Measurements from ENCODE around the gene THSD4. TPM values are rescaled to one million over a fixed set of nuclear protein-coding genes. Genes with fewer than 3 reads are reported as not detected.

Gene THSD4
- total RNA-seq, 1 donor from 2014 or later: 13.1 TPM

DNA sequence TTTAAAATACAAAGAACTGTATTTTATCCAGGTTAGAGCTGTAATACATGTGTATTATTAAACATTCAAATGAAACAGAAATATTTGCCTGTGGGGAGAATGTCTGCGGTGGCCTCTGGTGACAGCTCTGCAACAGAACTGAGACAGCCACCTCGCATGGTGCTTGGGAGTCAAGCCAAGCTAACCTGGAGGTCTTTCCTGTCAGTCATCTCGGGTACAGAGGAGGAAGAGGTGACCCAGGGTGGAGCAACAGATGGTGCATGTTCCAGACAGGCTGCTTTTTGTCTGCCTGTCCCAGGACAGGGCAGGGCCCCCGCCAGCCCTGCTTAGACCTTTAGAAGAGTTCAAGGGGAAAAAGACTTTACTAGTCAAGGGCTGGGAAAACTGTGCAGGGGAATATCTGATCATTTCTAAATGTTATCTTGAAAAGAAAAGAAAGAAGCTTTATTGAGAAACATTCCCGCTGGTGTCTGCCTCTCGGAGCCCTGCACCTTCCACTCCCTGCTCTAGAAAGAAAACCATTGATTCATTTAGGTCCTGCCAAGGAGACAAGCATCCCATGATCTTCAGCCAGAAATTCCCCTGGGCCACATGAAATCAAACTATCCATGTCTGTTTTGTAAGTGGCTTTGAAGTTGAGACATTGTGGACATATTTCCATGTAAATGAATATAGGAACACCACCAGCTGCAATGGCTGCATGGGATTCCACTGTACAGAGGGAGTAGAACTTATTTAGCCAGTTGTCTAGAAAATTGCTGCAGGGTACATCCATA lies 689.6 kb downstream of the THSD4 start:
- DNase-seq (ENCODE audit: low read depth in 2 of 2): peak in 1 of 2 donors; percentile 43

- DNase-seq (ENCODE audit: low read depth in 2 of 2): peak in 1 of 2 donors; percentile 49
Observed at GRCh38 chr15:71806452-71806931, 691.2 kb downstream of the THSD4 start.

DNA sequence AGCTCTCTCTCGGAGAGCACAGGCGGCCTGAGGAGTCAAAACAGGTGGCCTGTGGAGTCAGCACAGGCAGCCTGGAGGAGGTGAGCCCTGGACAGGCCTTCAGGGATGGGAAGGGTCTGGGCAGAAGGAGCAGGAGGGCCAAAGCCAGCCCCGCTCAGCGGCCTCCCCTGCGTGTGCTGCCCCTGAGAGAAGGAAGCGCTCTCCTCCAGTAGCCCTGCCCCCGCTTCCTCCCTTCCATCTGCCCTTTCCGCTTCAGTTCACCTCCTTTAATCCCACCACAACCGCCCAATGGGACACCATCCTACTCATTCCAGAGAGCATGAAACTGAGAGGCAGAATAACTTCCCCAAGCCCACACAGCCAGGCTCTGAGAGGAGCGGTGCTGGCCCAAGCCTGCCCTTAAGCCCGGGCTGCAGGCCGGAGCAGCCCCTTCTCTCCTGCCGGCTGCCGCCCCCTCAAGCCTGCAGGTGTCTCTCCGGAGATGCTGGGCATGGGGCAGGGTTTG lies 691.9 kb downstream of the THSD4 start:
- DNase-seq (ENCODE audit: low read depth in 2 of 2): no peak

DNA sequence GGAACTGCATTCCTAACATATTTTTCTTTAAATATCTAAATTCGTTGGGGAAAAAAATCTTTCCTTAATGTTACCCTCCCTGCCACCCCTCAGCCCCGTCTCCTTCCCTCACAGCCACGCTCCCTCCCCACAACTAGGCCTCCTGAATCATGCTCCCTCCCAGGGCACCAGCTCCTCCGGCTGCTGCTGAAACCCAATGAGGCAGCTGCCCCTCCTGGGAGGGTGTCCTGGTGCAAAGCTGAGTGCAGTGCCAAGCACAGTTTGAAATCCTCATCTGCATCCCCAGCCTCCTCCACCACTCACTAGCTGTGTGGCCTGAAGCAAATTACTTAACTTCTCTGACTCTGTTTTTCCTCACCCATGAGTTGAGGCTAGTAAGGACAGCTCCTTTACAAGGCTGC lies 692.4 kb downstream of the THSD4 start:
- DNase-seq (ENCODE audit: low read depth in 2 of 2): no peak

DNA sequence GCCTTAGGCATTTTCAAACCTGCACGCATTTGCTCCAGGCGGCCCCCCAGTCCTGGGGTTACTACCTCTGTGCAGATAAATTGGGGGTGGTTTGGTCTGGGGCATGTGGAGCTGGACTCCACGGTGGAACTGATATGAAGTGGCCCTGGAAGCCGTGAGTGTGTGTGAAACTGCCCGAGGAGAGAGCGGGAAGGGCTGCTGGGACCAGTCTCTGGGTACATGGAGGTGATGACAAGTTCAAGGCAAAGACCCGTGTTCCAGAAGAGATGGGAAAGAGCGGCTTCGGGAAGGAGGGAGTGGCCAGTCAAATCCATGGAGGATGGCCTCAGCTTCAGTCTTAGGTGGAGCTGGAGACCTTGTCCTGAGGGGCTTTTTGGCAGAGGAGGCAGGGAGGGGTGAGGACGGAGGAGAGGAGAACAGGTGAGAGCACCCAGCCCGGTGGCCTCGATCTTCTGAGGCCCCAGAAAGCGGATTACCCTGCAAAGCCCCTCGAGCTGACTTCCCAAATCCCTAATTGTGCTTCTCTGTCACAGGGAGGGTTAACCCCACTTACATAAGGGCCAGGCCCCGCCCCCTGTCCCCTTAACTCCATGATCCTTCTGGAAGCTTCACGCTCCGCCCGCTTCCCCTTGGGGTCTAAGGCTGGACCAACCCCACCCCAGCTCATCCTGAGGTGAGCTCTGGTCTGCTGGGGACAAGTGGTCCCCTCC lies 693.2 kb downstream of the THSD4 start:
- no peak for DNase-seq (ENCODE audit: low read depth in 2 of 2)

DNA sequence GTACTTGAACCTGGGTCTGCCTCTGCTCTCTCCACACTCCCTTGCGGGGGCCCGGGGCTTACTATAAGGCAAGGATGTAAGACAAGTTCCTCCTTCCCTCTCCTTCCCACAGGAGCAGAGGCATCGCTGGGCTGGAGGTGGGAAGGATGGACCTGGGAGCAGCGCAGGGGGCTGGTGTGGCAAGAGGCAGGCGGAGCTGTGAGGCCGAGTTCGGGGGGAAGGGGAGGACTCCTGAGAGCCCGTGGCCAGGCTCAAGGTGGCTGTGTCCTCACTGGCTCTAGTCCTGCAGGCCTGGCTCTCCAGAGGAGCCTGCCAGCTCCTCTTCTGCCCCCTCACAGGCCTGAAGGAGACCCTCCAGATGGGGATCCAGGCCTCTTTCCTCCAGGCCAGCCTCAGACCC lies 694.1 kb downstream of the THSD4 start:
- no peak for DNase-seq (ENCODE audit: low read depth in 2 of 2)

DNA sequence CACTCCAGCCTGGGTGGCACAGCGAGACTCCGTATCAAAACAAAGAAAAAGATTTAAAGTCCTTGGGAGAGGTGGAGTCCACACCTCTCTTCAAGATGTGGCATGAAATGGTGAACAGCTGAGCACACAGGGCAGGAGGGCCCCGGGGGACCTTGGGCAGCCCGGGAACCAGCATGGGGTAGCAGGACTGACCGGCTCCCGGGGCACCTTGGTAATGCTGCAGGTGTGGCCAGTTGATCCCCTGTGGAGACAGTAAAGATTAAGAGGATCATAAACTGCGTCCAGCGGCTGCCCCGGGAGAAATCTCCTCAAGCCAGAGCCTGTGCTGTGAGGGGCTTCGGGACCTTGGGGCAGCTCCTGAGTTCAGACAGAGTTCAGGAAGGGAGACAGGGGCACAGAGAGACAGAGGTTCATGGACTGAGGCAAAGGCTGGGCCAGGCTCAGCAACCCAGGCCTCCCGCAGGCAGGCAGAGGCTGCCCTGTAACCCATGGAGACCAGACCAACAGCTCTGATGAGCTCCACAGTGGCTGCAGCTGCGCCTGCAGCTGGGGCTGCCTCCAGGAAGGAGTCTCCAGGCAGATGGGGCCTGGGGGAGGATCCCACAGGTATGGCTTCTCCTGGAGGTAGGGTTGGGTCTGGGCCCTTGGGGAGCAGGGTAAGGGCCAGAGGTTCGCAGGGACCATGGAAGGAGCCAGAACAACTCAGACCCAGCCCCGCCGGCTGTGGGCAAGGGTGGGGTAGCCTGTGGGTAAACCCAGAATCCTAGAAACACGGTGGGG lies 695.2 kb downstream of the THSD4 start, which contains the start of gene NR2E3:
NR2E3 (plus strand) TSS at position 299 of the 780 bp plus-strand sequence; CDS start at position 489, 190 bp downstream.
- DNase-seq (ENCODE audit: low read depth in 2 of 2): no peak

- DNase-seq (ENCODE audit: low read depth in 2 of 2): no peak
Observed at GRCh38 chr15:71811036-71811736, 695.9 kb downstream of the THSD4 start.

- DNase-seq (ENCODE audit: low read depth in 2 of 2): no peak
Observed at GRCh38 chr15:71811752-71812735, 696.8 kb downstream of the THSD4 start.

- DNase-seq (ENCODE audit: low read depth in 2 of 2): no peak
Observed at GRCh38 chr15:71812966-71813722, 697.9 kb downstream of the THSD4 start.

DNA sequence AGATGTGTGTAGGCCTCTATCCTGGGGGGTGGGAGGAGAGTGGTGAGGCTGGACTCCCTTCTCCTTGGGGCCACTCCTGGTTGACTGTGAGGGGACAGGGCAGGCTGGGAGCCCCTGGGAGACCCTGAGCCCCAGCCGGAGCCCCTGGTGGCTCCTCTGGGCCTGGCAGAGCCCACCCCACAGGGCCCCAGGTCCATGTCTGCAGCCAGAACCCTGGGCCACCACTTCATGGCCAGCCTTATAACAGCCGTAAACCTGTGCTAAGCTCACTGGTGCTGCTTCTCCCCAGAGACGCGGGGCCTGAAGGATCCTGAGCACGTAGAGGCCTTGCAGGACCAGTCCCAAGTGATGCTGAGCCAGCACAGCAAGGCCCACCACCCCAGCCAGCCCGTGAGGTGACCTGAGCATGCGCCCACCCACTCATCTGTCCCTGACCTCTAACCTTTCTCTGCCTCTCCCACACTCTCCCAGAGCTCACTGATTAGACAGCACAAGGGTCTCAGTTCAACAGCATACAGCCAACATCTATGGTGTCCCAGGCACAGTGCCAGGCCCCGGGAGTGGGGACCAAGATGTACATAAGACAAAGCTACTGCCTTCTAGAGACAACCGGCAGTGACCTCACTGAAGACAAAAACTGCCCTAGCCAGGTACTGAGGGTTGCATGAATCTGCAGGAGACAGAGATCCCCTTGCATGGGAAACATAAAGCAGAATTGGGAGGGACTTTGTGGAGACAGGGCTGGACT lies 698.6 kb downstream of the THSD4 start:
- DNase-seq (ENCODE audit: low read depth in 2 of 2): no peak

- DNase-seq (ENCODE audit: low read depth in 2 of 2): no peak
Observed at GRCh38 chr15:71815301-71815700, 700.0 kb downstream of the THSD4 start.

DNA sequence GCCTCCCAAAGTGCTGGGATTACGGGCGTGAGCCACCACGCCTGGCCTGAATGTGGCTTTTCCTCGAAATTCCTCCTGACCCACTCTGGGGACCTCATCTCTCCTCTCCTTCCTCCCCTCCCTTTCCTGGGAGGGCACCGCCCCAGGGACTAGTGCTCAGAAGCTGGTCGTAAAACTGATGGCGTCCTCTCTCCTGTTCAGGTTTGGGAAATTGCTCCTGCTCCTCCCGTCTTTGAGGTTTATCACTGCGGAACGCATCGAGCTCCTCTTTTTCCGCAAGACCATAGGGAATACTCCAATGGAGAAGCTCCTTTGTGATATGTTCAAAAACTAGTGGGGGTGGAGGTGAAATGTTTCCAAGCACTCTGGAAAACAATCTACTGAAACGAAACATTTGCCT lies 702.1 kb downstream of the THSD4 start:
- DNase-seq (ENCODE audit: low read depth in 2 of 2): no peak

- no peak for DNase-seq (ENCODE audit: low read depth in 2 of 2)
Observed at GRCh38 chr15:71820127-71820526, 704.9 kb downstream of the THSD4 start.

GRCh38 chr15:71821547-71822129 lies 706.4 kb downstream of the THSD4 start:
- DNase-seq (ENCODE audit: low read depth in 2 of 2): no peak

DNA sequence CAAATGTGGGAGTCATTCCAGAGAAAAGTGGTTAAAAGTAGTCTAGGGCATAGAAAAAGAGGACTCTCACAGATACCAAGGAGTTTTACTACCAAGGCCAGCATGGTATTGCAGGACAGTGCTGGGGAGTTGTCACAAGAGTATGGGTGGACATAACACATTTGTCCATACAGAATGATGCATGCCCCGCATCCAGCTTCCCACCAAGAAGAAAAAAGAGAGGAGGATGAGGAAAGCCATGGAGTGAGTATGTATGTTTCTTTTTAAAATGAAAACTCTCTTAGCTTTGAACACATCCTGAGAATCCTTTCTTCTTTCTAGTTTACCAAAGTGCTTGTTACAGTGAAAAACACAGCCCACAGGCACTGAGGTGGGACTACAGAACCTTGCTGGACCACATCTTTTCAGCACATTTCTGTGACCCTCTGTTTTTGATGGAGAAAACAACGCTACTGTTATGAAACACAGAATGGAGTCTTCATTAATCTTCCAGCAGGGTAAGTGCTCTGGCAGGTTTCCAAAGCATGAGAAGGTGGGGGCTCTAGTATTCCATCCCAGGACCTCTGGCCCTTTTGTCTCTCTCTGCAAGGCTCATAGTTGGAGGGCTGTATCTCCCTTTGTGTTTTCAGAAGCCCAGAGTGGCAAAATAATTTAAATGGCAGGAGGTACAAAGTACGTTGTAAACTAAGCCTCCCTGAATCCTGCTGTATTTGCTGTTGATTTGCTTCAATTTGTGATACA lies 707.8 kb downstream of the THSD4 start:
- DNase-seq (ENCODE audit: low read depth in 2 of 2): no peak

DNA sequence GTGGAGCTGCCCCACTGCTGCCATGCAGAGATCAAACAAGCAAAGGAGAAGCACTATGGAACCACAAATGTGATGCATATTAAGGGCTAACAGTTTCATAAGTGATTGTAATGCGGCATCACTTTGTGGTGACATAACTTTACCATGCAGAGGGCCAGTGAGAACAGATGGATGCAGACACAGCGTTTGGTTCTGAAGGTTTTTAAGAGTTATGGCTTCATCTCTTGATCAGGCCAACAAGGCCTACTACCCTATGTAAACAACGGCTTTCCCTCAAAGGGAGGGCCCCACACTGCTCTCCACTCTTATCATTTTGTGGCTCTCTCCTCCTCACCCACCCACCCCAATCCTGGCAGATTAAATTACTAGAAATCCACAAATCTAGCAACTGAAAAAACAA lies 708.5 kb downstream of the THSD4 start:
- no peak for DNase-seq (ENCODE audit: low read depth in 2 of 2)
